Breast epithelium (tissue), 3 donors: Measurements from ENCODE around the gene FTO.

Experiments
- CTCF ChIP-seq, 3 donors: fragments of 450-650 bp; IDR thresholded peaks; one replicate each; pipeline ENCODE4 v1.5.1; 2016 to 2017; ENCODE audit warnings: antibody characterized with exemption in 3 of 3, mild to moderate bottlenecking in 3 of 3, moderate library complexity in 3 of 3
- POLR2A ChIP-seq: fragments of 450-650 bp; IDR thresholded peaks from one replicate; pipeline ENCODE4 v1.6.1; 2016; ENCODE audit warnings: antibody characterized with exemption, mild to moderate bottlenecking, moderate library complexity
- POLR2AphosphoS5 ChIP-seq, 3 donors: sonication (generic); formaldehyde crosslinking; IDR thresholded peaks; one replicate each; pipeline ENCODE4 v1.6.1; 2017; ENCODE audit warnings: antibody characterized with exemption in 3 of 3

- TF ChIP-seq CTCF (IDR thresholded peaks at IDR 0.05) (no peak), POLR2AphosphoS5 (IDR thresholded peaks at IDR 0.05) (no peak), POLR2A (no peak)
Observed at GRCh38 chr16:53999841-54000240, 295.9 kb downstream of the FTO start.
